ENCODE data around the gene RHOBTB1. TPM values are rescaled to one million over a fixed set of nuclear protein-coding genes. Genes with fewer than 3 reads are reported as not detected.
"Not testable (repeated sequence)": the region's sequence is repeated elsewhere in the genome, so short reads cannot be mapped to it uniquely, and the experiment has no call there.

RHOBTB1 gene
- total and polyA plus RNA-seq, 2 donors from 2014 or later = 14.6 to 34.5 TPM

DNA sequence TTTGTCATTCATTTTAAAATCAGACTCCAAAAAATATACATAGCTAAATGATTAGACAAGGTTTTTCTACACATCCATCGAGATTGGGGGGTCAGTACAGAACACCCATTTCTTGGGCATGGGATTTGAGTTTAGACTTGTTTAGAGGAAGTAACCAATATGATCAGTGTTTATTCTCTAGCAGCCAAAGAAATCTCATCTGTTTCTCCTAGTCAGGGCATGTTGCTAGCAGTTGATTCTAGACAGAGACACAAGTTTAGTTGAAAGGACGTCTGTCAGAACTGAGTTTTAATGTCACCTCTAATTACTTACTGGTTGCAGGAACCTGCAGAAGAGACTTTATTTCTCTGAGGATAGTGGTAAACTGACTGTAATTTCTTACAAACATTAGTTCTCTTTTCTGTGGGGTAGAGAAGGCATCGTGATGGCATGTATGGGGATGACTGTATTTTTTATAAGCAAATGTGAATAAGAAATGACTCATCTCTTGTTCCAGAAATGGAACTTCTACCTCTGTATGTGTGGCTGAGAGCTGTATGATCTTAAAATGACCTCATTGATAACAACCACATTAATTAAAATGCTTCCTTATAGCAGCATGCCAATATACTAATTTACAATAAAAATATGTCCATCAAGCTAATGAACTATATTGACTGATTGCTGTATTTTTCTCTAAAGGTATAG is 30.6 kb upstream of the RHOBTB1 start:
- H3K9me3 ChIP-seq (ENCODE audit: control insufficient read depth in 2 of 3, insufficient read depth in 1 of 3, low read length in 3 of 3) = no peaks in the 10 kb centered on the region
- FAIRE-seq (no peak), DNase-seq (no peak)
- H3K36me3 ChIP-seq (ENCODE audit: control insufficient read depth in 2 of 3, insufficient read depth in 3 of 3, low read length in 3 of 3) = no peaks in the 10 kb centered on the region
- no peak overlapping the region for H3K27ac ChIP-seq (ENCODE audit: low read depth in 2 of 2, low read length in 2 of 2)
- intact Hi-C loops (cut with DNase I) = no loop called here
- H3K4me3 ChIP-seq (ENCODE audit: low read length in 3 of 3) = no peak overlapping the region
- TF ChIP-seq, protein P1, sequence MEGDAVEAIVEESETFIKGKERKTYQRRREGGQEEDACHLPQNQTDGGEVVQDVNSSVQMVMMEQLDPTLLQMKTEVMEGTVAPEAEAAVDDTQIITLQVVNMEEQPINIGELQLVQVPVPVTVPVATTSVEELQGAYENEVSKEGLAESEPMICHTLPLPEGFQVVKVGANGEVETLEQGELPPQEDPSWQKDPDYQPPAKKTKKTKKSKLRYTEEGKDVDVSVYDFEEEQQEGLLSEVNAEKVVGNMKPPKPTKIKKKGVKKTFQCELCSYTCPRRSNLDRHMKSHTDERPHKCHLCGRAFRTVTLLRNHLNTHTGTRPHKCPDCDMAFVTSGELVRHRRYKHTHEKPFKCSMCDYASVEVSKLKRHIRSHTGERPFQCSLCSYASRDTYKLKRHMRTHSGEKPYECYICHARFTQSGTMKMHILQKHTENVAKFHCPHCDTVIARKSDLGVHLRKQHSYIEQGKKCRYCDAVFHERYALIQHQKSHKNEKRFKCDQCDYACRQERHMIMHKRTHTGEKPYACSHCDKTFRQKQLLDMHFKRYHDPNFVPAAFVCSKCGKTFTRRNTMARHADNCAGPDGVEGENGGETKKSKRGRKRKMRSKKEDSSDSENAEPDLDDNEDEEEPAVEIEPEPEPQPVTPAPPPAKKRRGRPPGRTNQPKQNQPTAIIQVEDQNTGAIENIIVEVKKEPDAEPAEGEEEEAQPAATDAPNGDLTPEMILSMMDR (IDR thresholded peaks at IDR 0.05; ENCODE audit: borderline replicate concordance, extremely low read depth, insufficient read depth) = no peak
- no peak overlapping the region for H3K9ac ChIP-seq (ENCODE audit: low read length in 3 of 3)
- H3K27me3 ChIP-seq (ENCODE audit: control insufficient read depth, insufficient read depth, low read length) = no peaks in the 10 kb centered on the region
- H3K4me1 ChIP-seq (ENCODE audit: control insufficient read depth in 2 of 3, insufficient read depth in 2 of 3, low read depth in 1 of 3, low read length in 3 of 3) = peaks cover 2 to 10% (median 5%) of the 10 kb centered on the region in 3 donors

DNA sequence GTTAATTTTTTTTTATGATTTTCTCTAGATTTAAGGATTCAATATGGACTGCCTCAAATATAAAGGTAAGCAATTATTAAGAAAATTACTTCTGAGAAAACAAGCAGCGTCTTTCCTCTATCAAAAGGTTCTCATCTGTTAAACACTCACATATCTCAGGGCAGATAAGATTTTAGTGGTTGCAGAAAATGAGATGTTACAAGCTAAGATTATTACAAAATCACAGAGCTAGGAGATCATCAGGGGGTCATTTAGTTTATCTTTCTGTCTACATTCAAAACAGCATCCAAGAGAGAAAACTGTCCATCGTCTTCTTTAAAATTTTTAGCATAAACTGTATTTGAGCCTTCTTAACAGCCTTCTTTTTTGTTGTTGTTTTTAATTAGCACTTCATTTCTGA is 29.1 kb upstream of the RHOBTB1 start:
- Histone ChIP-seq H3K4me1 (ENCODE audit: control insufficient read depth in 2 of 3, insufficient read depth in 2 of 3, low read depth in 1 of 3, low read length in 3 of 3) (peaks cover under 1 to 3% (median 2%) of the 10 kb centered on the region in 3 donors), H3K27ac (ENCODE audit: low read depth in 2 of 2, low read length in 2 of 2) (no peak overlapping the region), H3K9me3 (ENCODE audit: control insufficient read depth in 2 of 3, insufficient read depth in 1 of 3, low read length in 3 of 3) (no peaks in the 10 kb centered on the region), H3K9ac (ENCODE audit: low read length in 3 of 3) (no peak overlapping the region), H3K36me3 (ENCODE audit: control insufficient read depth in 2 of 3, insufficient read depth in 3 of 3, low read length in 3 of 3) (no peaks in the 10 kb centered on the region), H3K4me3 (ENCODE audit: low read length in 3 of 3) (no peak overlapping the region), H3K27me3 (ENCODE audit: control insufficient read depth, insufficient read depth, low read length) (no peaks in the 10 kb centered on the region)
- intact Hi-C loops (cut with DNase I) = no loop called here
- DNase-seq (no peak), FAIRE-seq (no peak)
- TF ChIP-seq, protein P1 (IDR thresholded peaks at IDR 0.05; ENCODE audit: borderline replicate concordance, extremely low read depth, insufficient read depth) = no peak

DNA sequence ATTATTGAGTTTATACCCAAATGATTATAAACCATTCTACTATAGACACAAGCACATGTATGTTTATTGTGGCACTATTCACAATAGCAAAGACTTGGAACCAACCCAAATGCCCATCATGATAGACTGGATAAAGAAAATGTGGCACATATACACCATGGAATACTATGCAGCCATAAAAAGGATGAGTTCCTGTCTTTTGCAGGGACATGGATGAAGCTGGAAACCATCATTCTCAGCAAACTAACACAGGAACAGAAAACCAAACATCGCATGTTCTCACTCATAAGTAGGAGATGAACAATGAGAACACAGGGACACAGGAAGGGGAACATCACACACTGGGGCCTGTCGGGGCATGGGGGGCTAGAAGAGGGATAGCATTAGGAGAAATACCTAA is 28.2 kb upstream of the RHOBTB1 start:
- H3K4me1 ChIP-seq (ENCODE audit: control insufficient read depth in 2 of 3, insufficient read depth in 2 of 3, low read depth in 1 of 3, low read length in 3 of 3); H3K9me3 ChIP-seq (ENCODE audit: control insufficient read depth in 2 of 3, insufficient read depth in 1 of 3, low read length in 3 of 3); H3K27me3 ChIP-seq (ENCODE audit: control insufficient read depth, insufficient read depth, low read length); H3K27ac ChIP-seq (ENCODE audit: low read depth in 2 of 2, low read length in 2 of 2); H3K4me3 ChIP-seq (ENCODE audit: low read length in 3 of 3); DNase-seq; H3K36me3 ChIP-seq (ENCODE audit: control insufficient read depth in 2 of 3, insufficient read depth in 3 of 3, low read length in 3 of 3); FAIRE-seq; H3K9ac ChIP-seq (ENCODE audit: low read length in 3 of 3); intact Hi-C loops (cut with DNase I): not testable (repeated sequence)

DNA sequence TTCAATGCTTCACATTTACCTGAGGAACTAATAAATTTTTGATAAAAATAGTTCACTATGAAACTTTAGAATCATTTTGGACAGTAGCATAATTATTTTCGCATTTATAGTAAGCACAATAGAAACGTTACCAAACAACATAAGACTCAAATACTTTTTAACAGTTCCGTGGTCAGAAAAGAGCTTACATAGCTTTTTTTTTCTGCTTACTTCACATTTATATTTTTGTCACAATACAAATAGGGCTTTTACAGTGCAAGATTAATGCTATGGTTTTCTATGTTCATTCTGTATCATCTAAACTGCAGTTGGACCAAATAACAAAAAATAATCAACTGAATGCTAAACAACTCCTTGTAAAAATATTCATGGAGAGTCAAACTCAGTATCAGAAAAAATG is 26.5 kb upstream of the RHOBTB1 start:
- no peak for FAIRE-seq
- no peak overlapping the region for H3K27ac ChIP-seq (ENCODE audit: low read depth in 2 of 2, low read length in 2 of 2)

More for the DNA sequence above, 26.5 kb upstream of the RHOBTB1 start:
- TF ChIP-seq, protein P1 (IDR thresholded peaks at IDR 0.05; ENCODE audit: borderline replicate concordance, extremely low read depth, insufficient read depth) = no peak
- no peaks in the 10 kb centered on the region for H3K36me3 ChIP-seq (ENCODE audit: control insufficient read depth in 2 of 3, insufficient read depth in 3 of 3, low read length in 3 of 3)
- no peak overlapping the region for H3K9ac ChIP-seq (ENCODE audit: low read length in 3 of 3)
- intact Hi-C loops (cut with DNase I) = no loop called here
- H3K27me3 ChIP-seq (ENCODE audit: control insufficient read depth, insufficient read depth, low read length) = no peaks in the 10 kb centered on the region
- no peaks in the 10 kb centered on the region for H3K4me1 ChIP-seq (ENCODE audit: control insufficient read depth in 2 of 3, insufficient read depth in 2 of 3, low read depth in 1 of 3, low read length in 3 of 3)
- H3K9me3 ChIP-seq (ENCODE audit: control insufficient read depth in 2 of 3, insufficient read depth in 1 of 3, low read length in 3 of 3) = no peaks in the 10 kb centered on the region
- no peak overlapping the region for H3K4me3 ChIP-seq (ENCODE audit: low read length in 3 of 3)
- no peak for DNase-seq

Data from kidney (tissue), 14 donors.